Neural progenitor cell (in vitro differentiated cells): Measurements from ENCODE around the gene RASGRP3.

Source experiments
- CTCF ChIP-seq: fragments of 200-600 bp; sonication (generic); IDR thresholded peaks from 2 replicates; pipeline ENCODE4 v1.5.1; 2017; ENCODE audit warnings: antibody characterized with exemption, mild to moderate bottlenecking
- EZH2 ChIP-seq: fragments of 200-600 bp; sonication (generic); IDR thresholded peaks from 2 replicates; pipeline ENCODE4 v1.6.1; 2017; ENCODE audit warnings: antibody characterized with exemption, mild to moderate bottlenecking, moderate library complexity
- EZH2phosphoT487 ChIP-seq: fragments of 200-600 bp; sonication (generic); IDR thresholded peaks from 2 replicates; pipeline ENCODE4 v1.6.1; 2017; ENCODE audit warnings: antibody characterized with exemption

DNA sequence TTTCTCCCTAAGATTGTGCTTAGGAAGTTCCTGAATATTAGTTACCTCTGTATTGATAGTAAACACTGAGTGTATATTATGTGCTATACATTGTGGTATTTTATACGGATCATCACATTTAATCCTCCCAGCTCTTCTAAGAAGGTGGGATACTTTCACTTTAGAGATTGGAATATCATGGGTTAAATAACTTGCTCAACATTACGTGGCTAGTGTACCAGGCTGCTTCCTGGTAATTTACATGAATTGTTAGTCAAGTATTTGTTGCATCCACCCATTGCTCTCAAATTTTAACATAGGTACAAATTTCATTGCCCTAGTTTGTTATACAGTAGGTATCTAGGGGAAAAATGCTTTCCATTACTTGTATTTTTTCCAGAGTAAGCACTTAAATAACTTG, 101.2 kb downstream of the RASGRP3 start:
- TF ChIP-seq CTCF (no peak), EZH2 (no peak), EZH2phosphoT487 (no peak)
